K562 (cell line): ENCODE measurements around the gene ZFR2. TPM values are rescaled to one million over a fixed set of nuclear protein-coding genes. Genes with fewer than 3 reads are reported as not detected.
A peak's percentile ranks its signal among the peaks of the same experiment; 100 is the strongest.

Experiments
- BDP1 ChIP-seq: IDR thresholded peaks from 3 replicates; pipeline ENCODE4 v1.6.1; 2011; ENCODE audit not compliant: insufficient read length, insufficient read depth
- CREB1 ChIP-seq, 2 experiments: sonication (generic) in 1 of 2; formaldehyde crosslinking in 1 of 2; IDR thresholded peaks; 2 replicates each; pipeline versions ENCODE4 v1.6.1 to v1.8.0; 2012 to 2022; ENCODE audit warnings: inconsistent platforms in 1 of 2, mild to moderate bottlenecking in 1 of 2, missing genetic modification reagents in 1 of 2, moderate library complexity in 1 of 2
- DIDO1 ChIP-seq: fragments of 450-650 bp; IDR thresholded peaks from 2 replicates; pipeline ENCODE4 v1.6.1; 2016; ENCODE audit warnings: low read depth, missing biosample characterization, missing genetic modification characterization
- HMGN3 ChIP-seq: IDR thresholded peaks from 2 replicates; pipeline ENCODE4 v1.6.1; 2011; ENCODE audit warnings: borderline replicate concordance, low read depth, mild to moderate bottlenecking, mixed read lengths, low read length; ENCODE audit not compliant: insufficient read length; ENCODE audit errors: extremely low read depth
- IRF1 ChIP-seq: sonication (generic); formaldehyde crosslinking; IDR thresholded peaks from 2 replicates; pipeline ENCODE4 v1.8.0; 2022; ENCODE audit warnings: missing genetic modification reagents, mild to moderate bottlenecking, borderline replicate concordance
- KAT2B ChIP-seq: IDR thresholded peaks from one replicate; pipeline ENCODE4 v1.6.1; 2012; ENCODE audit warnings: low read depth, mild to moderate bottlenecking, control low read depth, inconsistent platforms, low read length, moderate library complexity
- KAT7 ChIP-seq: sonication (generic); formaldehyde crosslinking; IDR thresholded peaks from 2 replicates; pipeline ENCODE4 v1.8.0; 2022; ENCODE audit warnings: missing genetic modification reagents, mild to moderate bottlenecking, borderline replicate concordance
- KHSRP ChIP-seq: fragments of 450-650 bp; IDR thresholded peaks from 2 replicates; pipeline ENCODE4 v1.6.1; 2017
- KLF6 ChIP-seq: fragments of 250-450 bp; sonication (Bioruptor Pico); IDR thresholded peaks from 2 replicates; pipeline ENCODE4 v1.4.0; 2020; ENCODE audit warnings: mild to moderate bottlenecking, moderate library complexity, borderline replicate concordance
- MEF2A ChIP-seq: IDR thresholded peaks from 2 replicates; pipeline ENCODE4 v1.6.1; 2011; ENCODE audit warnings: low read depth, mild to moderate bottlenecking, low read length, moderate library complexity; ENCODE audit not compliant: control insufficient read depth
- PBX2 ChIP-seq, 2 experiments: IDR thresholded peaks in 1 of 2; conservative IDR thresholded peaks in 1 of 2; 2 replicates each; pipeline ENCODE4 v1.6.1; 2016; ENCODE audit warnings: low read depth in 2 of 2, mild to moderate bottlenecking in 1 of 2, missing compliant biosample characterization in 1 of 2, missing genetic modification characterization in 1 of 2, moderate library complexity in 1 of 2
- PURB ChIP-seq: sonication (generic); formaldehyde crosslinking; IDR thresholded peaks from 2 replicates; pipeline ENCODE4 v1.9.0; 2021; ENCODE audit warnings: low read depth, mild to moderate bottlenecking, missing genetic modification reagents
- RBM15 ChIP-seq: fragments of 200-400 bp; formaldehyde crosslinking; IDR thresholded peaks from 2 replicates; pipeline ENCODE4 v1.6.1; 2018; ENCODE audit warnings: mild to moderate bottlenecking, low read length, moderate library complexity; ENCODE audit not compliant: insufficient read depth
- SIN3A ChIP-seq, 2 experiments: fragments of 150-350 bp in 1 of 2; IDR thresholded peaks; 2 replicates each; pipeline ENCODE4 v1.6.1; 2011 to 2016; ENCODE audit warnings: borderline replicate concordance in 2 of 2, low read depth in 2 of 2, low read length in 2 of 2, mild to moderate bottlenecking in 2 of 2, moderate library complexity in 2 of 2; ENCODE audit not compliant: control insufficient read depth in 1 of 2
- SRSF1 ChIP-seq: fragments of 200-400 bp; formaldehyde crosslinking; IDR thresholded peaks from 2 replicates; pipeline ENCODE4 v1.6.1; 2017; ENCODE audit warnings: mild to moderate bottlenecking, low read depth, low read length, moderate library complexity
- SRSF7 ChIP-seq: fragments of 200-400 bp; formaldehyde crosslinking; optimal IDR thresholded peaks from 2 replicates; pipeline ENCODE3; 2017; ENCODE audit warnings: mild to moderate bottlenecking, low read depth, low read length
- THRA ChIP-seq: fragments of 450-650 bp; IDR thresholded peaks from 2 replicates; pipeline ENCODE4 v1.6.1; 2017; ENCODE audit warnings: mild to moderate bottlenecking, moderate library complexity
- THRAP3 ChIP-seq: fragments of 450-650 bp; IDR thresholded peaks from 2 replicates; pipeline ENCODE4 v1.6.1; 2016; ENCODE audit warnings: mild to moderate bottlenecking, inconsistent platforms, borderline replicate concordance
- ZFX ChIP-seq: sonication (generic); formaldehyde crosslinking; IDR thresholded peaks from 2 replicates; pipeline ENCODE4 v1.8.0; 2022; ENCODE audit warnings: mild to moderate bottlenecking, missing genetic modification reagents, moderate library complexity
- ZKSCAN1 ChIP-seq: fragments of 150-350 bp; IDR thresholded peaks from 2 replicates; pipeline ENCODE4 v1.6.1; 2016; ENCODE audit warnings: low read depth, low read length
- ZNF354B ChIP-seq: fragments of 250-450 bp; sonication (Bioruptor Pico); IDR thresholded peaks from 2 replicates; pipeline ENCODE4 v1.4.0; 2020
- ZNF780A ChIP-seq: fragments of 250-450 bp; sonication (Bioruptor Pico); IDR thresholded peaks from 2 replicates; pipeline ENCODE4 v1.5.0; 2021; ENCODE audit warnings: mild to moderate bottlenecking
- polyA plus RNA-seq, 8 experiments: library from polyadenylated mRNA; depleted of rRNA in 4 of 8; stranded (reverse) in 5 of 8; unstranded in 3 of 8; fragments of >200 nt; fragmentation: Nextera tagmentation in 2 of 8; fragmentation: Illumina TruSeq in 1 of 8; extraction: Ambion mirVana in 2 of 8; extraction: Trizol in 1 of 8; gene quantifications; 2 replicates each; pipeline versions ENCODE4 v1.2.1 to v1.2.3, GENCODE V29; 2011 to 2014; ENCODE audit warnings: inconsistent platforms in 1 of 8, missing spikeins in 1 of 8
- total RNA-seq, 7 experiments: library from RNA; depleted of rRNA in 6 of 7; stranded (reverse); fragments of >200 nt in 6 of 7; fragmentation: Illumina TruSeq in 2 of 7; extraction: Trizol in 2 of 7; gene quantifications; 2 replicates each; pipeline versions ENCODE4 v1.2.1 to v1.2.3, GENCODE V29; 2011 to 2021; ENCODE audit warnings: low replicate concordance in 1 of 7

Gene ZFR2
- total and polyA plus RNA-seq, 9 of the 15 experiments (the other 6 are each of a cell fraction or from before 2014, with no cell fraction given), result 0.03 to 0.59 (median 0.07) TPM; not detected in 6

GRCh38 chr19:3762501-3763459, 106.1 kb downstream of the ZFR2 start, which contains the start of gene MRPL54 (continued):
- TF ChIP-seq PBX2 (CRISPR knock-in tag; IDR thresholded peaks at IDR 0.05; ENCODE audit: low read depth), result no peak
- TF ChIP-seq PBX2 (tag; conservative IDR thresholded peaks at IDR 0.05; ENCODE audit: low read depth), result no peak
- no peak for TF ChIP-seq SRSF7
- peak; percentile 40; the same call in 1 of the 2 replicates for TF ChIP-seq KLF6
- TF ChIP-seq SRSF1, result no peak
- TF ChIP-seq HMGN3, result peak; percentile 60
- no peak for TF ChIP-seq ZKSCAN1
- no peak for TF ChIP-seq PURB (CRISPR knock-in tag)
- no peak for TF ChIP-seq THRAP3
- TF ChIP-seq MEF2A, result no peak
- no peak for TF ChIP-seq BDP1
- no peak for TF ChIP-seq IRF1 (CRISPR knock-in tag)
- TF ChIP-seq KAT2B, result no peak
- peak; percentile 65 to 84; a peak in 3 of 4 replicates for TF ChIP-seq SIN3A (IDR thresholded peaks at IDR 0.05; ENCODE audit: borderline replicate concordance in 2 of 2, control insufficient read depth in 1 of 2, low read depth in 2 of 2, low read length in 2 of 2)
- 0 out of 2 replicates have a peak, but pooled peaks have one; percentile 42 for TF ChIP-seq ZNF354B
- no peak for TF ChIP-seq KHSRP
- TF ChIP-seq ZNF780A (CRISPR knock-in tag), result no peak
- TF ChIP-seq CREB1 (IDR thresholded peaks at IDR 0.05), result peak; percentile 95
- TF ChIP-seq CREB1 (CRISPR knock-in tag; IDR thresholded peaks at IDR 0.05), result peak; percentile 91
- no peak; the same call in 1 of the 2 replicates for TF ChIP-seq KAT7
- TF ChIP-seq RBM15, result no peak
- peak; percentile 35; the same call in 1 of the 2 replicates for TF ChIP-seq DIDO1 (tag)
- TF ChIP-seq THRA, result no peak
- TF ChIP-seq ZFX, result peak; percentile 94
